Measurements from ENCODE around the gene MLPH. TPM values are rescaled to one million over a fixed set of nuclear protein-coding genes. Genes with fewer than 3 reads are reported as not detected.

Gene MLPH
- total RNA-seq, 1 donor from 2014 or later: 394 TPM

- TF ChIP-seq, protein P1, sequence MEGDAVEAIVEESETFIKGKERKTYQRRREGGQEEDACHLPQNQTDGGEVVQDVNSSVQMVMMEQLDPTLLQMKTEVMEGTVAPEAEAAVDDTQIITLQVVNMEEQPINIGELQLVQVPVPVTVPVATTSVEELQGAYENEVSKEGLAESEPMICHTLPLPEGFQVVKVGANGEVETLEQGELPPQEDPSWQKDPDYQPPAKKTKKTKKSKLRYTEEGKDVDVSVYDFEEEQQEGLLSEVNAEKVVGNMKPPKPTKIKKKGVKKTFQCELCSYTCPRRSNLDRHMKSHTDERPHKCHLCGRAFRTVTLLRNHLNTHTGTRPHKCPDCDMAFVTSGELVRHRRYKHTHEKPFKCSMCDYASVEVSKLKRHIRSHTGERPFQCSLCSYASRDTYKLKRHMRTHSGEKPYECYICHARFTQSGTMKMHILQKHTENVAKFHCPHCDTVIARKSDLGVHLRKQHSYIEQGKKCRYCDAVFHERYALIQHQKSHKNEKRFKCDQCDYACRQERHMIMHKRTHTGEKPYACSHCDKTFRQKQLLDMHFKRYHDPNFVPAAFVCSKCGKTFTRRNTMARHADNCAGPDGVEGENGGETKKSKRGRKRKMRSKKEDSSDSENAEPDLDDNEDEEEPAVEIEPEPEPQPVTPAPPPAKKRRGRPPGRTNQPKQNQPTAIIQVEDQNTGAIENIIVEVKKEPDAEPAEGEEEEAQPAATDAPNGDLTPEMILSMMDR (IDR thresholded peaks at IDR 0.05): no peak
- intact Hi-C loops (cut with DNase I): loop anchor here (5.0 kb wide), 1 partner anchor 58 kb away; no protein-coding TSS in a partner anchor
- no peak for ATAC-seq
These were observed 82.8 kb downstream of the MLPH start for GRCh38 chr2:237569896-237570295.

DNA sequence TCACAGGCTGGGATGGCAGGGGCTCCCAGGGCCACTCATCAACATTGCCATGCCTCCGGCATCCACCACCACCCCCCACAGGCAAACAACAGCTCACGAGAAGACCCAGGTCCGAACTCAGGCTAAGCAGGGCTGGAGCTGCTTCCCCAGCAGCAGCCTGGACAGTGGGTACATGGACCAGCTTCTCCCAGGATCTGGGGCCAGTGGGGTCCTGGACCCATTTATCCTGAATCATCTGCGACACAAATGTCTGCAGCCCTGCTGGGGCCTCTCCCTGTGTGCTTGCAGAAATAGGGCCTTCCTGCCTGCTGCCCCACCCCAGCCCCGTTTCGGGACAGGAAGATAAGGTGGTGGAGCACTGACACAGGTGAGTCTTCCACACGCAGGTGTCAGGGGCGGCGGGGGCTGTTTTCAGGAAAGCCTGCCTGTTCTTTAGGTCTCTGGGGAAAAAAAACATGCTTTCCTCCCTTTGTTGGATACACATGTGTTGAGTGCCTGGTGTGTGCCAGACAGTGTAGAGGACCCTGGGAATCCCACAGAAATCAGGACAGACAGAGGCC, 83.8 kb downstream of the MLPH start:
- TF ChIP-seq, protein P1 (IDR thresholded peaks at IDR 0.05): no peak
- H3K27me3 ChIP-seq (ENCODE audit: low read depth): no peaks in the 10 kb centered on the region
- no peak overlapping the region for H3K27ac ChIP-seq
- no peak overlapping the region for H3K4me3 ChIP-seq
- intact Hi-C loops (cut with DNase I): loop anchor here (5.0 kb wide), 1 partner anchor 59 kb away; no protein-coding TSS in a partner anchor
- ATAC-seq: no peak
- H3K4me1 ChIP-seq: peaks cover 19% of the 10 kb centered on the region
- no peak for DNase-seq
- no peaks in the 10 kb centered on the region for H3K9me3 ChIP-seq
- no peaks in the 10 kb centered on the region for H3K36me3 ChIP-seq

More at GRCh38 chr2:237569896-237570295, 82.8 kb downstream of the MLPH start:
- Histone ChIP-seq H3K27ac (no peak overlapping the region), H3K4me1 (peaks cover 9% of the 10 kb centered on the region), H3K36me3 (no peaks in the 10 kb centered on the region), H3K4me3 (no peak overlapping the region), H3K27me3 (ENCODE audit: low read depth) (no peaks in the 10 kb centered on the region), H3K9me3 (no peaks in the 10 kb centered on the region)
- no peak for DNase-seq

DNA sequence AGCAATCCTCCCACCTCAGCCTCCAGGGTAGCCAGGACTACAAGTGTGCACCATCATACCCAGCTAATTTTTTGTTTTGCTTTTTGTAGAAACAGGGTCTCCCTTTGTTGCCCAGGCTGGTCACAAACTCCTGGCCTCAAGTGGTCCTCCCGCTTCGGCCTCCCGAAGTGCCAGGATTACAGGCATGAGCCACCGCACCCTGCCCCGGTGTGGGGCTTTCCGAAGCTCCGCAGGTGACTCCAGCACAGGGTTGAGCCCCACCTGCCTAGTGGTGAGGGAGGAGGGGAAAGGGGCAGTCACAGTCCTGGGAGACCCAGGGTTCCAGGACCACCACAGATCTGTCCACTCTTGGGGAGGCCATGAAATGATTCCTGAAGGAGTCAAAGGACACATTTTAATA, 84.5 kb downstream of the MLPH start:
- Histone ChIP-seq H3K4me1 (peaks cover 19% of the 10 kb centered on the region), H3K27me3 (ENCODE audit: low read depth) (no peaks in the 10 kb centered on the region), H3K4me3 (no peak overlapping the region), H3K9me3 (no peaks in the 10 kb centered on the region), H3K27ac (no peak overlapping the region), H3K36me3 (no peaks in the 10 kb centered on the region)
- intact Hi-C loops (cut with DNase I): loop anchor here (5.0 kb wide), 1 partner anchor 59 kb away; no protein-coding TSS in a partner anchor
- no peak for DNase-seq
- no peak for ATAC-seq
- TF ChIP-seq, protein P1 (IDR thresholded peaks at IDR 0.05): no peak

- Histone ChIP-seq H3K27me3 (ENCODE audit: low read depth) (no peaks in the 10 kb centered on the region), H3K4me3 (no peak overlapping the region), H3K4me1 (peaks cover 19% of the 10 kb centered on the region), H3K27ac (no peak overlapping the region), H3K36me3 (no peaks in the 10 kb centered on the region), H3K9me3 (no peaks in the 10 kb centered on the region)
- intact Hi-C loops (cut with DNase I): loop anchor here (5.0 kb wide), 1 partner anchor 60 kb away; no protein-coding TSS in a partner anchor
- TF ChIP-seq, protein P1 (IDR thresholded peaks at IDR 0.05): peak; percentile 99
- ATAC-seq: peak; percentile 90 to 92
- DNase-seq: peak; percentile 93
These were observed 85.1 kb downstream of the MLPH start for GRCh38 chr2:237572021-237572741.

DNA sequence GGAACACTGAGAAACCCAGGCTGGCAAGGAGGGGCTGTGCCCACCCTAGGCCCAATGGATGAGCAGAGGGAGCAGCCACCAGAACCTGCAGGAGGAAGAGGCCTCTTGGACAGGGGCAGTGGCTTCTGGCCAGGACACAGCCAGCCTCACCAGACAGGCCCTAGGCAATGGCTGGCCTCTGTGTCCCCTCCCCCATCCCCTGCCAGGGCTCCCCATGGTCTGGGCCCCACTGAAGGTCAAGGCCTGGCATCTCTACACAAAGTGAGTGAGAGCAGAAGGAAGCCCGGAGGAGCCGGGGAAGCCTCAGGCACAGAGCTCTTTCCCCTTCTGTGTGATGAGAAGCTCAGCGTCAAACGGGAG, 85.7 kb downstream of the MLPH start:
- no peak for DNase-seq
- no peaks in the 10 kb centered on the region for H3K27me3 ChIP-seq (ENCODE audit: low read depth)
- intact Hi-C loops (cut with DNase I): loop anchor here (5.0 kb wide), 1 partner anchor 60 kb away; no protein-coding TSS in a partner anchor
- no peaks in the 10 kb centered on the region for H3K9me3 ChIP-seq
- H3K27ac ChIP-seq: no peak overlapping the region
- no peaks in the 10 kb centered on the region for H3K36me3 ChIP-seq
- no peak for ATAC-seq
- no peak overlapping the region for H3K4me3 ChIP-seq
- peaks cover 19% of the 10 kb centered on the region for H3K4me1 ChIP-seq
- TF ChIP-seq, protein P1 (IDR thresholded peaks at IDR 0.05): no peak

All from lower lobe of right lung (tissue), 2 donors.